ENCODE measurements around the gene SAMD9. TPM values are rescaled to one million over a fixed set of nuclear protein-coding genes. Genes with fewer than 3 reads are reported as not detected.

The SAMD9 gene
- total RNA-seq: 9.8 and 11.1 TPM in 2 replicates

GRCh38 chr7:93117852-93118530, at the start of gene SAMD9:
Gene SAMD9, minus strand, starts transcription at chr7:93117979. Its CDS starts 11,882 bp downstream, at chr7:93106097.

GRCh38 chr7:93148144-93148543, 30.4 kb upstream of the SAMD9 start, which contains the start of gene SAMD9L:
Gene SAMD9L, minus strand, starts transcription at chr7:93148385. Its CDS starts 12,414 bp downstream, at chr7:93135971.

Other genes starting within 250 kb of the SAMD9 start
- 0.11 and 0.79 TPM in 2 replicates for gene SAMD9L, start 30.4 kb upstream of the SAMD9 start, total RNA-seq
- gene HEPACAM2, start 108.5 kb upstream of the SAMD9 start, total RNA-seq: not detected in 2 replicates
- 21.6 and 25.4 TPM in 2 replicates for gene VPS50, start 114.4 kb upstream of the SAMD9 start, total RNA-seq

All from placental epithelial cell (primary cell).